HepG2 (cell line): ENCODE results near the gene HPCAL1. TPM values are rescaled to one million over a fixed set of nuclear protein-coding genes. Genes with fewer than 3 reads are reported as not detected.

Experiments
- AHDC1 ChIP-seq: sonication (generic); formaldehyde crosslinking; IDR thresholded peaks from 2 replicates; pipeline ENCODE4 v1.5.1; 2020; ENCODE audit warnings: mild to moderate bottlenecking, missing genetic modification reagents, borderline replicate concordance
- EEA1 ChIP-seq: sonication (generic); formaldehyde crosslinking; IDR thresholded peaks from 2 replicates; pipeline ENCODE4 v1.5.1; 2020; ENCODE audit warnings: mild to moderate bottlenecking, missing genetic modification reagents, borderline replicate concordance
- FOSL2 ChIP-seq: sonication (generic); formaldehyde crosslinking; IDR thresholded peaks from 2 replicates; pipeline ENCODE4 v1.4.0; 2020; ENCODE audit warnings: missing genetic modification reagents
- HNRNPL ChIP-seq: fragments of 200-400 bp; formaldehyde crosslinking; IDR thresholded peaks from 2 replicates; pipeline ENCODE4 v1.6.1; 2017; ENCODE audit warnings: mild to moderate bottlenecking, low read depth, low read length
- LCORL ChIP-seq, 2 experiments: fragments of 450-650 bp in 1 of 2; sonication (generic) in 1 of 2; formaldehyde crosslinking in 1 of 2; IDR thresholded peaks; 2 replicates each; pipeline versions ENCODE4 v1.5.0 to v1.6.1; 2017 to 2020; ENCODE audit warnings: antibody characterized with exemption in 1 of 2, missing genetic modification reagents in 1 of 2
- MIXL1 ChIP-seq: IDR thresholded peaks from 2 replicates; pipeline ENCODE4 v1.6.1; 2016
- NCOA1 ChIP-seq: sonication (generic); formaldehyde crosslinking; IDR thresholded peaks from 2 replicates; pipeline ENCODE4 v1.9.0; 2021; ENCODE audit warnings: missing genetic modification reagents
- NCOA2 ChIP-seq: sonication (generic); formaldehyde crosslinking; IDR thresholded peaks from 2 replicates; pipeline ENCODE4 v1.8.0; 2022; ENCODE audit warnings: inconsistent platforms
- NFAT5 ChIP-seq: sonication (generic); formaldehyde crosslinking; IDR thresholded peaks from 2 replicates; pipeline ENCODE4 v1.4.0; 2020; ENCODE audit warnings: missing genetic modification reagents
- SAFB2 ChIP-seq: sonication (generic); formaldehyde crosslinking; IDR thresholded peaks from 2 replicates; pipeline ENCODE4 v1.5.1; 2020; ENCODE audit warnings: missing genetic modification reagents, low read depth, mild to moderate bottlenecking, borderline replicate concordance
- XRCC5 ChIP-seq: fragments of 200-400 bp; formaldehyde crosslinking; optimal IDR thresholded peaks from 2 replicates; pipeline ENCODE3; 2017; ENCODE audit warnings: mild to moderate bottlenecking, low read length
- ZKSCAN8 ChIP-seq: IDR thresholded peaks from 2 replicates; pipeline ENCODE4 v1.6.1; 2016; ENCODE audit warnings: borderline replicate concordance, missing genetic modification reagents, missing compliant biosample characterization
- ZNF121 ChIP-seq: sonication (generic); formaldehyde crosslinking; IDR thresholded peaks from 2 replicates; pipeline ENCODE4 v1.5.0; 2020; ENCODE audit warnings: mild to moderate bottlenecking, missing genetic modification reagents
- ZNF275 ChIP-seq: sonication (generic); formaldehyde crosslinking; IDR thresholded peaks from 2 replicates; pipeline ENCODE4 v1.8.0; 2022; ENCODE audit warnings: missing genetic modification reagents, mild to moderate bottlenecking, inconsistent platforms, borderline replicate concordance
- ZNF3 ChIP-seq: IDR thresholded peaks from 2 replicates; pipeline ENCODE4 v1.7.0; 2017; ENCODE audit warnings: inconsistent platforms
- ZNF598 ChIP-seq: sonication (generic); formaldehyde crosslinking; IDR thresholded peaks from 2 replicates; pipeline ENCODE4 v1.5.1; 2020; ENCODE audit warnings: mild to moderate bottlenecking, missing genetic modification reagents, borderline replicate concordance
- ZSCAN12 ChIP-seq: sonication (generic); formaldehyde crosslinking; IDR thresholded peaks from 2 replicates; pipeline ENCODE4 v1.9.0; 2021; ENCODE audit warnings: mild to moderate bottlenecking, missing genetic modification reagents
- polyA plus RNA-seq, 8 experiments: library from polyadenylated mRNA; depleted of rRNA in 3 of 8; stranded (reverse) in 7 of 8; unstranded in 1 of 8; fragments of >200 nt; fragmentation: Illumina TruSeq in 4 of 8; extraction: Trizol in 4 of 8; gene quantifications; 2 replicates each; pipeline versions ENCODE4 v1.2.1 to v1.2.3, GENCODE V29; 2011 to 2016; ENCODE audit warnings: low read depth in 4 of 8, missing spikeins in 1 of 8, mixed read lengths in 1 of 8; ENCODE audit not compliant: insufficient read depth in 1 of 8
- total RNA-seq, 5 experiments: library from RNA; depleted of rRNA; stranded (reverse); fragments of >200 nt; fragmentation: Illumina TruSeq; extraction: Trizol; gene quantifications; 2 replicates each; pipeline ENCODE4 v1.2.3, GENCODE V29; 2016; ENCODE audit warnings: low read depth in 1 of 5

The HPCAL1 gene
- total and polyA plus RNA-seq, 2 of the 13 experiments (the other 11 are each of a cell fraction or from before 2014, with no cell fraction given), result 29.5 to 29.9 TPM

GRCh38 chr2:10449838-10450691, 147.4 kb downstream of the HPCAL1 start (continued):
- TF ChIP-seq LCORL (IDR thresholded peaks at IDR 0.05) (no peak), LCORL (CRISPR knock-in tag; IDR thresholded peaks at IDR 0.05) (peak; percentile 89), EEA1 (CRISPR knock-in tag) (peak; percentile 70; the same call in 1 of the 2 replicates), ZNF3 (0 out of 2 replicates have a peak, but pooled peaks have one; percentile 38), ZSCAN12 (CRISPR knock-in tag) (no peak), NCOA2 (CRISPR knock-in tag) (peak; percentile 85), NCOA1 (CRISPR knock-in tag) (no peak), HNRNPL (0 out of 2 replicates have a peak, but pooled peaks have one; percentile 64), ZNF598 (CRISPR knock-in tag) (peak; percentile 93; the same call in 1 of the 2 replicates), SAFB2 (no peak; the same call in 1 of the 2 replicates), ZNF121 (no peak), XRCC5 (peak; percentile 69), AHDC1 (CRISPR knock-in tag) (peak; percentile 79), ZKSCAN8 (peak; percentile 74; the same call in 1 of the 2 replicates), NFAT5 (no peak), MIXL1 (CRISPR knock-in tag) (peak; percentile 65; the same call in 1 of the 2 replicates), FOSL2 (CRISPR knock-in tag) (peak; percentile 85), ZNF275 (CRISPR knock-in tag) (peak; percentile 61; the same call in 1 of the 2 replicates)
